Left lung (tissue), 10 donors: ENCODE results near the gene GLMP. TPM values are rescaled to one million over a fixed set of nuclear protein-coding genes. Genes with fewer than 3 reads are reported as not detected.

Experiments
- ATAC-seq: fragments of 200-7000 bp; cut with Tn5 transposase; one replicate; pipeline ENCODE4 v1.9.1; 2020; ENCODE audit warnings: moderate library complexity
- DNase-seq, 4 donors: peaks; one replicate each; pipeline ENCODE4 v3.0.0-alpha.2; 2013 to 2020
- H3K27ac ChIP-seq, 2 donors: fragments of 200-600 bp; sonication (generic) in 1 of 2; one replicate each; pipeline versions ENCODE4 v1.5.0 to v1.8.0; 2020 to 2021
- H3K27me3 ChIP-seq, 2 donors: fragments of 200-600 bp; sonication (generic) in 1 of 2; one replicate each; pipeline versions ENCODE4 v1.5.0 to v1.8.0; 2020 to 2021
- H3K36me3 ChIP-seq, 2 donors: fragments of 200-600 bp; sonication (generic) in 1 of 2; one replicate each; pipeline versions ENCODE4 v1.5.0 to v1.8.0; 2020 to 2021
- H3K4me1 ChIP-seq, 2 donors: fragments of 200-600 bp; one replicate each; pipeline ENCODE4 v1.8.0; 2021
- H3K4me3 ChIP-seq, 2 donors: fragments of 200-600 bp; sonication (generic) in 1 of 2; one replicate each; pipeline versions ENCODE4 v1.5.0 to v1.8.0; 2020 to 2021; ENCODE audit warnings: mild to moderate bottlenecking in 1 of 2
- H3K9me3 ChIP-seq, 2 donors: fragments of 200-600 bp; sonication (generic) in 1 of 2; one replicate each; pipeline versions ENCODE4 v1.5.0 to v1.8.0; 2020 to 2021
- intact Hi-C, 2 donors: fragments of 100-400 bp; cut with DNase I; formaldehyde crosslinking; loops; one replicate each; pipeline versions ENCODE4 v1.11.2 to v1.14.2; 2022
- polyA plus RNA-seq, 6 donors: library from polyadenylated mRNA; unstranded; fragments of 120-200 nt; gene quantifications; one replicate each; pipeline ENCODE4 v1.2.1, GENCODE V29; 2013; ENCODE audit not compliant: insufficient read length in 6 of 6
- total RNA-seq, 2 donors: library from RNA; stranded (reverse); fragmentation: NEBNext Ultra II Directional; extraction: Animal tissue kit (Norgen Biotek cat#: 25700); gene quantifications; one replicate each; pipeline ENCODE4 v1.2.1, GENCODE V29; 2021
- TF ChIP-seq, protein P1 (sequence below), 2 donors: fragments of 200-600 bp; sonication (generic) in 1 of 2; IDR thresholded peaks; one replicate each; pipeline versions ENCODE4 v1.5.0 to v1.8.0; 2021; ENCODE audit warnings: antibody characterized with exemption in 2 of 2
- donor health status: DM: no; HTN: yes; CAD: no.
- donor health status: DM: no; HTN: no; CAD: no.

Gene GLMP
- total and polyA plus RNA-seq, 8 donors = 37.5 to 101 (median 40.1) TPM

DNA sequence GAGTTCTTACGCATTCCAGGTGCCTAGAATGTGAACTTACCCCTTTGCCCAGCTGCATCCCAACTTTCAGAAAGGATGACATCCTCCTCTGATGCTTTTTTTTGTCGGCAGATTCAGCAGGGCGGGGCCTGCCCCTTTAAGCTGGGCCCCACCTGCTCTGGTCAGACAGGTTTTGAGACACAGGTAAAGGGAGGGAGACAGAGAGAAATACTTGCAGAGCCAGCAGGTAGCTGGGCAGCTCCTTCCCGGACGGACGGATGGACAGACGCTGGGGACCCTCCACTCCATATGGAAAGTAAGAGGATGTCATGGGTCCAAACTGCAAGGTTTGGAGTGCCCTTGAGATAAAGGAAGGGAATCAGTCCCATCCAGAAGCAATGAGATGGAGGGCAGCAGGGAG is 11.4 kb downstream of the GLMP start, which contains the start of gene TMEM79:
TMEM79 (plus strand) TSS at position 214 of the 400 bp plus-strand sequence. CDS start 902 bp downstream, outside the sequence.
- DNase-seq (no peak), ATAC-seq (no peak)
- Histone ChIP-seq H3K4me1 (peaks cover 16 to 36% of the 10 kb centered on the region in 2 donors), H3K27me3 (no peaks in the 10 kb centered on the region), H3K9me3 (no peaks in the 10 kb centered on the region), H3K27ac (peak within 1 kb of the TSS; percentile 89 to 96), H3K4me3 (peak within 1 kb of the TSS; percentile 81 to 83), H3K36me3 (peaks cover 0 to 22% of the 10 kb centered on the region in 2 donors)
- intact Hi-C loops = no loop called here
- TF ChIP-seq, protein P1, sequence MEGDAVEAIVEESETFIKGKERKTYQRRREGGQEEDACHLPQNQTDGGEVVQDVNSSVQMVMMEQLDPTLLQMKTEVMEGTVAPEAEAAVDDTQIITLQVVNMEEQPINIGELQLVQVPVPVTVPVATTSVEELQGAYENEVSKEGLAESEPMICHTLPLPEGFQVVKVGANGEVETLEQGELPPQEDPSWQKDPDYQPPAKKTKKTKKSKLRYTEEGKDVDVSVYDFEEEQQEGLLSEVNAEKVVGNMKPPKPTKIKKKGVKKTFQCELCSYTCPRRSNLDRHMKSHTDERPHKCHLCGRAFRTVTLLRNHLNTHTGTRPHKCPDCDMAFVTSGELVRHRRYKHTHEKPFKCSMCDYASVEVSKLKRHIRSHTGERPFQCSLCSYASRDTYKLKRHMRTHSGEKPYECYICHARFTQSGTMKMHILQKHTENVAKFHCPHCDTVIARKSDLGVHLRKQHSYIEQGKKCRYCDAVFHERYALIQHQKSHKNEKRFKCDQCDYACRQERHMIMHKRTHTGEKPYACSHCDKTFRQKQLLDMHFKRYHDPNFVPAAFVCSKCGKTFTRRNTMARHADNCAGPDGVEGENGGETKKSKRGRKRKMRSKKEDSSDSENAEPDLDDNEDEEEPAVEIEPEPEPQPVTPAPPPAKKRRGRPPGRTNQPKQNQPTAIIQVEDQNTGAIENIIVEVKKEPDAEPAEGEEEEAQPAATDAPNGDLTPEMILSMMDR (IDR thresholded peaks at IDR 0.05) = no peak

DNA sequence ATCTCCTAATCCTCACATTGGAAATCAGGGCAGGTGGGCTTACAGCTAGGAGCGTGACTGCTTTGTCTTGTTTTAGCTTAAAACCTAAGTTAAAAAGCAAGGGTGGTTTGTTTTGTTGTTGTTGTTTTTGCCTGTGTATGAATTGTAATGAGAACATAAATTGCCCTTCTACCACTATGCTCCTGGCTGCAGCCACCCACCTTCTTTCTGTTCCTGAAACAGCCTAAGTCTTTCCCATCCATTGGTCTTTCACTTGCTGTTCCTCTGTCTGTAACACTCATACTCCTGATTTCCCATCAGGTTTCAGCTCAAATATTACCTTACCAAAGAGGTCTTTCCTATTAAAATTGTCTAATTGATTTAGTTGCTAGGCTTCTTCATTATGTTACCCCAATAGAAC is 12.0 kb downstream of the GLMP start:
- no peak for ATAC-seq
- H3K27ac ChIP-seq = peak overlapping the region in 1 of 2 donors; percentile 96
- peaks cover 16 to 36% of the 10 kb centered on the region in 2 donors for H3K4me1 ChIP-seq
- DNase-seq = no peak
- H3K4me3 ChIP-seq = peak overlapping the region; percentile 81 to 83
- intact Hi-C loops = no loop called here
- H3K27me3 ChIP-seq = no peaks in the 10 kb centered on the region
- H3K9me3 ChIP-seq = no peaks in the 10 kb centered on the region
- TF ChIP-seq, protein P1 (IDR thresholded peaks at IDR 0.05) = no peak
- H3K36me3 ChIP-seq = peaks cover 0 to 24% of the 10 kb centered on the region in 2 donors

GRCh38 chr1:156282479-156283222 is 12.8 kb downstream of the GLMP start, which contains the start of gene SMG5:
Gene SMG5 (minus strand): TSS chr1:156282825. CDS start chr1:156282680, 145 bp downstream.
- Histone ChIP-seq H3K36me3 (peaks cover 0 to 29% of the 10 kb centered on the region in 2 donors), H3K9me3 (no peaks in the 10 kb centered on the region), H3K27me3 (no peaks in the 10 kb centered on the region), H3K4me1 (peaks cover 16 to 39% of the 10 kb centered on the region in 2 donors), H3K27ac (peak within 1 kb of the TSS; percentile 89 to 96), H3K4me3 (peak within 1 kb of the TSS; percentile 81 to 83)
- peak; percentile 94 for ATAC-seq
- TF ChIP-seq, protein P1 (IDR thresholded peaks at IDR 0.05) = peak in 1 of 2 donors; percentile 25
- intact Hi-C loops = no loop called here
- peak; percentile 97 to 99 (median 98) for DNase-seq

DNA sequence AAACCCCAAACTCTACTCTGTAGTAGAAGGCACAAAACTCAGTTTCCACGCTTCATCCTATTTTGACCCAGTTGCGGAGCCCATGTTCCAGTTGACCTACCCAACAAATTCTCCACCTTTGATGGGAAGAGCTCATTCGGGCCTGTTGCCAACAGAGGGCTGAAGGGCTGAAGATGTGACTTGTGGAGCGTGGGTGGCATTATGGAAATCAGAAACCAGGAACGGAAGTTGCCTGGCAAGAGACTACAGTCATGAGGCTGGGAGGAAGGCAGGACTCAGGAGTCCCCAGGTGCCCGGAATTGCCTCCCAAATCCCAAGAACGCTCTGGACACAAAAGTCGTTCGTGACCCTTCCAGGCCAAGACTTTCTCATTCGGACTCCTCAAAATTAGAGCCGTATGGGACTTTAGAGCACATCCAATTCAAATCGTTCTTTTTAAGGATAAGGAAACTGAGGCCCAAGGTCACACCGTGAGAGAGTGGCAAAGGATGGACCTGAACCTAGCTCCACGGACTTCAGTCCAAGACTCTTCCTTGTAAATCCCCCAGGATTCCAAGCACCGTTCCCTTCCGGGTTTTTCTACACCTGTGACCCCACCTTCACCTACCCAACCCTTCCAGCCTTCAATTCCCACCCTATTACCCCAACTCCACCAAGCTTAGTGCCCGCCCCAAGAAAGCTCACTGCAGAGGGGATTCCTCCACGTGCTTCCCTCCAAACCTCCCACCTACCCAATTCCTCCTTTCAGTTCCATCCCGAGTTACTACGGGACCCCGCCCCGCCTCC is 13.6 kb downstream of the GLMP start:
- intact Hi-C loops = no loop called here
- Histone ChIP-seq H3K27me3 (no peaks in the 10 kb centered on the region), H3K36me3 (peaks cover 0 to 37% of the 10 kb centered on the region in 2 donors), H3K27ac (peak overlapping the region; percentile 89 to 96), H3K4me1 (peaks cover 16 to 46% of the 10 kb centered on the region in 2 donors), H3K9me3 (no peaks in the 10 kb centered on the region), H3K4me3 (peak overlapping the region; percentile 81 to 83)
- ATAC-seq (peak; percentile 32), DNase-seq (peak in 1 of 4 donors; percentile 56)
- TF ChIP-seq, protein P1 (IDR thresholded peaks at IDR 0.05) = no peak
